Duodenal mucosa (tissue), 2 donors: ENCODE measurements around the gene ARHGAP30.

ENCODE experiments used
- H3K27ac ChIP-seq: one replicate; pipeline ENCODE4 v1.7.0; 2013; ENCODE audit warnings: low read depth, low read length
- H3K27me3 ChIP-seq, 2 donors: one replicate each; pipeline ENCODE4 v1.7.0; 2013; ENCODE audit warnings: low read length in 2 of 2, control low read depth in 1 of 2; ENCODE audit not compliant: insufficient read depth in 2 of 2, control insufficient read depth in 1 of 2
- H3K36me3 ChIP-seq, 2 donors: one replicate each; pipeline ENCODE4 v1.7.0; 2013; ENCODE audit warnings: low read length in 2 of 2, control low read depth in 1 of 2; ENCODE audit not compliant: insufficient read depth in 2 of 2, control insufficient read depth in 1 of 2
- H3K4me1 ChIP-seq, 2 donors: one replicate each; pipeline ENCODE4 v1.7.0; 2013; ENCODE audit warnings: low read length in 2 of 2, control low read depth in 1 of 2; ENCODE audit not compliant: insufficient read depth in 2 of 2, control insufficient read depth in 1 of 2
- H3K4me3 ChIP-seq, 2 donors: one replicate each; pipeline ENCODE4 v1.7.0; 2013; ENCODE audit warnings: low read length in 2 of 2, low read depth in 1 of 2
- H3K9ac ChIP-seq, 2 donors: one replicate each; pipeline ENCODE4 v1.7.0; 2013; ENCODE audit warnings: low read length in 2 of 2, low read depth in 1 of 2
- H3K9me3 ChIP-seq, 2 donors: one replicate each; pipeline ENCODE4 v1.7.0; 2013; ENCODE audit warnings: low read length in 2 of 2, control low read depth in 1 of 2; ENCODE audit not compliant: control insufficient read depth in 1 of 2

The ARHGAP30 gene

DNA sequence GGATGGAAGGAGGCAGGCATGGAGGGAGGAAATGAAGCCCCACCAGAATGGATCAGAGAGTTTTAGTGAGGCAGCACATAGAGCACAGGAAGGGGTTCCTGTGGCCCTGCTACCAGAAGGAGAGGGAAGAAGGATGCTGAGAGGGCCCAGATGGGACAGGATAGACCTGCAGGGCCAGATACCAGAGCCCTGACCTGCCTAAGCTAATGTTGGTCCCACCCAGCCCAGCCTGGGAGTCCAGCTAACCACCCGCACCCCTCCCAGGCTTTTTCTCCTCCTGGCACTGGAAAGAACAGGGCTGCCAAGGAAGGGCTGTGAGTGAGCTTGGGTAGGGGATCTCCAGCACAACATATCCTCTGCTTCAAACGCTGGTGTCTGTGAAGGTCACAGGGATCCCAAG is 12.8 kb upstream of the ARHGAP30 start:
- H3K9ac ChIP-seq = peak overlapping the region in 1 of 2 donors; percentile 42
- no peaks in the 10 kb centered on the region for H3K27me3 ChIP-seq
- H3K27ac ChIP-seq = no peak overlapping the region
- H3K4me1 ChIP-seq = peaks cover 24 to 42% of the 10 kb centered on the region in 2 donors
- H3K4me3 ChIP-seq = no peak overlapping the region
- H3K9me3 ChIP-seq = no peaks in the 10 kb centered on the region
- H3K36me3 ChIP-seq = no peaks in the 10 kb centered on the region

DNA sequence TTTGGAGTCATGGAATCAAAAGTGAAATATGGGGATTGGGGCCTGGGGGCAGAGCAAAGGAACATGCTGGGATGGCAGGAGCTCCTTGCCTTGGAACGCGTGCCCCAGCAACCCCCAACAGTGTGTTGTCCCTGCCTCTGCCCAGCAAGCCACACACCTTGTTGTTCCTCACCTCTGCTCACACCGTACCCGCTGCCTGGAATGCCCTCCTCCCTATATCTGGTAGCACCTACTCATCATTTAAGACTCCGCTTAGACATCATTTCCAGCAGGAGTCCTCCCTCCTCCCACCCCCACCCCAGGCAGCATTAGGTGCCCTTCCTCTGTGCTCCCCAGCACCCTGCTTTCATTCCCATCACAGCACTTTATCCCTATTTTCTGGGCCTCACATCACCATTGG is 11.8 kb upstream of the ARHGAP30 start:
- Histone ChIP-seq H3K9ac (no peak overlapping the region), H3K36me3 (no peaks in the 10 kb centered on the region), H3K27me3 (no peaks in the 10 kb centered on the region), H3K4me1 (peaks cover 24 to 36% of the 10 kb centered on the region in 2 donors), H3K9me3 (no peaks in the 10 kb centered on the region), H3K4me3 (no peak overlapping the region), H3K27ac (no peak overlapping the region)

DNA sequence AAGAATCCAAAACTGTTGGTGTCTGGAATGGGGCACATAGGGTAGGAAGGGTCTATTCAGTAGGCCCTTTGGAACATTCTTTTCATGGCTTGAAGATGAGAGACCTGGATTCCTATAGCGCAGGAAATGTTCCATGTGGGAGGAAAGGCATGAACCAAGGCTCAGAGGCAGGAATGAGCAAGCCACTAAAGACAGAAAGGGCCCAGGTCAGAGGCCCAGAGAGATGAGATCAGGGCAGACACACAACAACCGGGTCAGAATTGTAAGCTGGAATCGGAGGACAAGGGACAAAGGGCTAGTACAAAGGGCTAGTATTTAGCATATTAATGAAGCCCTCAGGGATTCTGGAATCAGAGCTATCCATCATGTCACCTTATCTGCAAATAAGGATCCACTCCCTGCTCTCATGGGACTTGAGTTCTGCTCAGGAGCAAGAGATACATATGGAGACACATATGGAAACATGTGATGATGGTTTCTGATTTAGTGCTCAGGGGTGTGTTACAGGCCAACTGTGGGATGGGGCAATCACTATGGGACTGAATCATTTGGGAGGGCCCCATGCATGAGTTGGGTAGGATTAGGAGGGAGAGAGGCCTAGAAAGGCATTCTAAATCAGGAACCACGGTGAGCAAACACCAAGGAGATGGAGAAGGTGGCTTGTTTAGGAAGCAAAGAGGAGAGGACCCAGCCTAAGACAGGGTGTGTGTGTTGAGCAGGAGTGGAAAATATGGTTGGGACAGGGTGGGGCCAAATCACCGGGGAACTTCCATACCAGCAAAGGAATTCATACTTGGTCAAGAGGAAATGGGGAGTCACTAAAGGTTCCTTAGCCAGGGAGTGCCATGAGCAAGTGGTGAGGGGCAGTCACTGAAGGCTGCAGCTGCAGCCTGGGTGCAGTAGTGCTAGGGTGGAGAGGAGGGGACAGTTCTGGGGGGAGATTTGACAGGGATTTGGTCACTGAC is 11.0 kb upstream of the ARHGAP30 start:
- H3K9me3 ChIP-seq = no peaks in the 10 kb centered on the region
- peaks cover 16 to 28% of the 10 kb centered on the region in 2 donors for H3K4me1 ChIP-seq

DNA sequence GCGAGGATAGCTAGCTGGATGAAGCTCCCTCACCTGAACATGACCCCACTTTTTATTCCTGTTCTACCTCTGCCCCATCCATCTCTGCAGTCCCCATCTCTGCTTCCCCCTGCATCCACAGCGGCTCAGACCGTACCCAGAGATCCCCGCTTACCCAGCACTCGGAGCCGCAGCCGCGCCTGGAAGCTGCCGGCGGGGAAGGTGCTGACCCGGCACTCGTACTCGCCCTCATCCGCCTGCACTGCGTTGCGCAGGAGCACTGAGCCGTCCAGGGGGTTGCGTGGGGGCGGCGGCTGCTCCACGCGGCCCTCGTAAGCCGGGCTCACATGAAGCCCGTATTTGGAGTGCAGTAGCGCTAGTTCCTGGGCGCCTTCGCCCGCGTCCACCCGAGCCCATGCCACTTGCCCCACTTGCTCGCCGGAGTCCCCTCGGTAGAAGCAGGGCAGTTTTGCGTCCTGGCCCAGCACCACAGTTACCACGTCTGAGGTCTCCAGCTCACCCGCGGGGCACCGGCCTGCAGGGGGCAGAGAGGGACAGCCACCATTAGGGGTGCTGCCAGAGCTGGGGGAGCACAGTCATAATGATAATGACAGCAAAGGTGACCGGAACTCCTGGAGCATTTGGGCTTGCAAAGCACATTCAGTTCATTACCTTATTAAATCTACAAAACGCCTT is 9.9 kb upstream of the ARHGAP30 start:
- peaks cover 9 to 26% of the 10 kb centered on the region in 2 donors for H3K4me1 ChIP-seq
- H3K27ac ChIP-seq = no peak overlapping the region
- no peak overlapping the region for H3K4me3 ChIP-seq
- no peaks in the 10 kb centered on the region for H3K36me3 ChIP-seq
- no peak overlapping the region for H3K9ac ChIP-seq
- no peaks in the 10 kb centered on the region for H3K27me3 ChIP-seq
- no peaks in the 10 kb centered on the region for H3K9me3 ChIP-seq

More for the DNA sequence above, 11.0 kb upstream of the ARHGAP30 start:
- H3K9ac ChIP-seq = no peak overlapping the region
- no peaks in the 10 kb centered on the region for H3K27me3 ChIP-seq
- no peak overlapping the region for H3K4me3 ChIP-seq
- H3K27ac ChIP-seq = no peak overlapping the region
- H3K36me3 ChIP-seq = no peaks in the 10 kb centered on the region

DNA sequence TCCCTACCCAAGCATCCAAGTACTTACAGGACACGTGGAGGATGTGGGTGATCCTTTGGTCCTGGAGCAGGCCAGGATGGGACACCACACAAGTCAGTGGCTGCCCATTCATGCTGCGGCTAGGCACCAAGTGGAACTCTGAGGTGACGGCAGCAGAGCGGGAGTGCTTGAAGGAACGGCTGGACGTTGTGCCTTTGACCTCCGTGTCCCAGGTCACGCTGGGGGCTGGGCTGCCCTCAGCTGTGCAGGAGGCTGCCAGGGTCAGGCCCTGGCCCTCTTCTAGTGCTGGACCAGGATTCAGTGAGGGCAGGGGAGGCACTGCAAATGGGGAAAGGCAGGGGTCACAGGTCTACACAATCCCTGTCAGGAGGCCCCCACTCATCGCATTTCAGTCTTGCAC is 7.7 kb upstream of the ARHGAP30 start:
- Histone ChIP-seq H3K4me3 (no peak overlapping the region), H3K27ac (no peak overlapping the region), H3K36me3 (no peaks in the 10 kb centered on the region), H3K9me3 (no peaks in the 10 kb centered on the region), H3K9ac (no peak overlapping the region), H3K27me3 (no peaks in the 10 kb centered on the region), H3K4me1 (peaks cover 0 to 8% of the 10 kb centered on the region in 2 donors)

DNA sequence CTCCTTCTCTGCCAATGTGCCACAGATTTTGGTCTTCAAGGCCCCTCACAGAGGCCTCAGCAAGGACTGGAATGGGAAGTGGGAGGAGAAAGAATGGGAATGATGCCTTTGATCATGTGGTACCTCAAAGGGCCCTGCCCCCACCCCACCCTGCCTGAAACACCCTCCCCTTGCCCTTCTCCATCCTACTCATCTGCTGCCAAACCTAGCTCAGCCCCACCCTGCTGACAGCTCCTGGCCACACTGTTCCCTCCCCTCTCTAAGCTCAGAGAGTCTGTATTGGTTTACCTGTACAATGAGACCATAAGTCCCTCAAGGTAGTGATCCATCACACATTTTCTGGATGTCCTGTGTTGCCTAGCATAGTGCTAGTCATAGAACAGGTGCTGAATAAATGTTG is 6.7 kb upstream of the ARHGAP30 start:
- Histone ChIP-seq H3K9ac (no peak overlapping the region), H3K9me3 (no peaks in the 10 kb centered on the region), H3K4me3 (no peak overlapping the region), H3K27ac (no peak overlapping the region), H3K4me1 (peaks cover 0 to 8% of the 10 kb centered on the region in 2 donors), H3K36me3 (no peaks in the 10 kb centered on the region), H3K27me3 (no peaks in the 10 kb centered on the region)

DNA sequence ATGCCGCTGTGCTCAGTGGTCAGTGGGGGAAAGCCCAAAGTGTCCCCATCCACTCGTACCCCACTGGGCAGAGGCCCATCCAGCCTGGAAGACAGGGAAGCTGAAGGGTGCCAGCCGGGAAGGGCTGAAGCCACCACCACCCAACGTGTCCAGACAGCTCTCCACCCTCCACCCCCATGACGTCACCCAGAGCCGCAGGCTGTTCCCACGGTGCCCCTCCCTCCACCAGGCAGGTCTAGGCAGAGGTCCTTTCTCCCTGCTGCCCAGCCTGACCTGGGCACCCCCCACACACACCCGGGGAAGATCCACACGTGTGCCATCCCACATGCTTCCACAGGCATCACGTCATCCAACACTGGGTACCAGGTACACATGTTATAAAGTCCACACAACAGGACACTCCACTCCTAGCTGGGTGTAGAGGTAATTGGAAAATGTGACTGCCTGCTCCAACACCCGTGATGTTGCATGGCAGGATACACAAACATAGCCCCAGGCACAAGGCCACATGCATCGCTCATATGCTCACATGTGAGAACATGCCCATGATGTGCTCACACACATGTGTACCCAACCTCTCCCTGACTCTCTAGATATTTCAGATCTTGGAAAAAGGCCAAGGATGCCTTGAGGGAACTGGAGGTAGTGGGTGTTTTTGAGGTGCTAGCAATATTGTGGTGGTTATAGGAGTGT is 5.1 kb upstream of the ARHGAP30 start:
- no peak overlapping the region for H3K4me3 ChIP-seq
- no peak overlapping the region for H3K9ac ChIP-seq
- no peaks in the 10 kb centered on the region for H3K36me3 ChIP-seq
- H3K27me3 ChIP-seq = no peaks in the 10 kb centered on the region
- H3K9me3 ChIP-seq = no peaks in the 10 kb centered on the region
- H3K4me1 ChIP-seq = no peaks in the 10 kb centered on the region
- no peak overlapping the region for H3K27ac ChIP-seq

DNA sequence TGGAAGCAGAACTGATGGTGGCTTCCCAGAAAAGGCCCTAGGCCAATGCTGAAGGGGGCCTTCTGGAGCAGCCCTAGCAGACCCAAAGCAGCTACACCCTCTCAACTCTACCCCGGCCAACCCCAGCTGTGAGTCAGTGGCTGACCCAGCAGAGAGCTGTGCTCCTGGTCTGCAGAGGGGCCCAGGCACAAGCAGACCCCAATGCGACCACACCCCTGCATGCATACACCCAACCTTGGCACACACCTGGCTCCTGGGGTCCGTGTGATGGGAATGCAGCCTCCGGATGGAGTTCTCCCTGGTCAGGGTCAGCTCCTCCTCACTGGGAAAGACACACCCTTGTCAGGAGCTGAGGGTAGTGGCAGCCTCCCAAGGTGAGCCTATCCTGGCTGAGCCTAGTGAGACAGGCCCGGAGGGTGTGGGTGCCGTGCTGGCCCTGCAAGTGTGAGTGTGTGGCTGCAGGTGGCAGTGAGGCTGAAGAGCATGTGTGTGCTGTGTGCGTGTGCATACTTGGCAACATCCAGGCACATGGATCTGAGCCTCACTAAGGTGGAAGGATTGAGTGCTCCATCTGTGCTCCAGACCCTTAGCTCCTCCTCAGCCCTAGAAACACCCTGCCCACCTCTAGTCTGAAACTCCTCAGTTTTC is 3.9 kb upstream of the ARHGAP30 start:
- no peaks in the 10 kb centered on the region for H3K4me1 ChIP-seq
- no peak overlapping the region for H3K4me3 ChIP-seq
- no peaks in the 10 kb centered on the region for H3K9me3 ChIP-seq
- H3K9ac ChIP-seq = no peak overlapping the region
- no peaks in the 10 kb centered on the region for H3K27me3 ChIP-seq
- H3K36me3 ChIP-seq = no peaks in the 10 kb centered on the region
- H3K27ac ChIP-seq = no peak overlapping the region

DNA sequence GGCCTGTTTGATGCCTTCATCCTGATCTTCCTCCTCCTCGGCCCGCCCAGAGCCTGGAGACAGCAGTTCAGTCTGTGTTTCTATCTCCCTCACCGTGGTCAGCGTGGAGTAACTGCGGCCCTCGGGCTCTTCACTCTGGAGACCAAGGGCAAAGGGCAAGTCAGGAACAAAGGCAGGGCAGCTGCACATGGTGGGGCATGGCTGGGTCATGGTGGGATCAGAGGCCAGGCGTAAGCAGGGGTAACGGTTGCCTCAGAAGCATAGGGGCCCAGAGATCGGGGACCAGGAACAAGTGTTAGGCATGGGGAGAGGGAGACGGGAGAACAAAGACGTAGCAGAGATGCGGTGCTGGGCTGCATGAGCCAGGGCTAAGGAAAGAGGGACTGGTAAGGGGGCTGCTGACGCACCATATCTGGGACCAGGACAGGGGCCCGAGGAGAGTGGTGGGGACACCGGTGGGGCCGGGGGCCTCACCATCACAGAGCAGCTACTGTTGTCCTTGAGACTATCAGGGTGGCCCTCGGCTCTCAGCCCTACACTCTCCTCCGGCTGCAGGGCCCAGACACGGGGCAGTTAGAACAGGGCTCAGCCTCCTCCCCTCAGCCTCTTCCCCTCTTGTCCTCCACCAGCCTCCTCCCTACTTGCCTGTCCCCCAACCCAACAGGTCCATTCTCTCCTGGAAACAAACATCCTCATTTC is 3.2 kb upstream of the ARHGAP30 start:
- H3K9ac ChIP-seq = no peak overlapping the region
- no peak overlapping the region for H3K27ac ChIP-seq
- no peaks in the 10 kb centered on the region for H3K9me3 ChIP-seq
- no peak overlapping the region for H3K4me3 ChIP-seq
- H3K36me3 ChIP-seq = no peaks in the 10 kb centered on the region
- H3K27me3 ChIP-seq = no peaks in the 10 kb centered on the region
- peaks cover 0 to 4% of the 10 kb centered on the region in 2 donors for H3K4me1 ChIP-seq
